ENCODE results near the gene NR4A2.

- no peak for TF ChIP-seq EZH2phosphoT487 (IDR thresholded peaks at IDR 0.05; ENCODE audit: borderline replicate concordance, low read depth, low read length)
- TF ChIP-seq CTCF (conservative IDR thresholded peaks at IDR 0.05; ENCODE audit: low read length): no peak
These were observed 34.2 kb upstream of the NR4A2 start for GRCh38 chr2:156366753-156367152.
